ENCODE results near the gene SMARCD3. TPM values are rescaled to one million over a fixed set of nuclear protein-coding genes. Genes with fewer than 3 reads are reported as not detected.

The SMARCD3 gene
- total RNA-seq, 1 experiment from 2014 or later: 4.6 TPM

- POLR2A ChIA-PET (ENCODE audit: unreplicated experiment): interaction anchor here (0.6 kb wide), 1 partner anchor 376 kb away, joined by 3 read pairs; no protein-coding TSS in a partner anchor
- no peaks in the 10 kb centered on the region for H3K9me3 ChIP-seq (ENCODE audit: insufficient read depth, low read depth)
- H3F3A ChIP-seq (ENCODE audit: insufficient read depth, low read depth): no peaks in the 10 kb centered on the region
- BruUV-seq (replicated peaks): no TSS peak
- no peak overlapping the region for H3K27ac ChIP-seq
- no peaks in the 10 kb centered on the region for H3K36me3 ChIP-seq (ENCODE audit: low read depth)
- no peak overlapping the region for H2AFZ ChIP-seq
- CTCF ChIA-PET: no interaction called here
- no peaks in the 10 kb centered on the region for H3K9me2 ChIP-seq (ENCODE audit: insufficient read depth)
- H3K4me3 ChIP-seq: no peak overlapping the region
- no peaks in the 10 kb centered on the region for H3K79me2 ChIP-seq (ENCODE audit: low read depth)
- no peak for DNase-seq
- H3K4me1 ChIP-seq (replicated peaks; ENCODE audit: insufficient read depth): 0 out of 2 replicates have a peak, but pooled peaks cover 4% of the 10 kb centered on the region
- no peaks in the 10 kb centered on the region for H4K20me1 ChIP-seq (ENCODE audit: insufficient read depth)
- intact Hi-C loops (cut with micrococcal nuclease; ENCODE audit: unreplicated experiment): no loop called here
- TF ChIP-seq EZH2 (IDR thresholded peaks at IDR 0.05; ENCODE audit: low read depth): no peak
- H3K4me2 ChIP-seq: peak overlapping the region; percentile 14
- peaks cover 61% of the 10 kb centered on the region for H3K27me3 ChIP-seq (ENCODE audit: insufficient read depth, low read depth)
Observed at GRCh38 chr7:151275813-151276577, 27.5 kb upstream of the SMARCD3 start.

- Histone ChIP-seq H3K79me2 (ENCODE audit: low read depth) (no peaks in the 10 kb centered on the region), H3K9me3 (ENCODE audit: insufficient read depth, low read depth) (no peaks in the 10 kb centered on the region), H3F3A (ENCODE audit: insufficient read depth, low read depth) (no peaks in the 10 kb centered on the region), H3K36me3 (ENCODE audit: low read depth) (no peaks in the 10 kb centered on the region), H3K27me3 (ENCODE audit: insufficient read depth, low read depth) (peaks cover 54% of the 10 kb centered on the region), H2AFZ (no peak overlapping the region), H4K20me1 (ENCODE audit: insufficient read depth) (no peaks in the 10 kb centered on the region), H3K4me2 (no peak overlapping the region), H3K4me1 (replicated peaks; ENCODE audit: insufficient read depth) (0 out of 2 replicates have a peak, but pooled peaks cover 4% of the 10 kb centered on the region), H3K27ac (no peak overlapping the region), H3K9me2 (ENCODE audit: insufficient read depth) (no peaks in the 10 kb centered on the region), H3K4me3 (no peak overlapping the region)
- ChIA-PET POLR2A (ENCODE audit: unreplicated experiment) (interaction anchor here (0.6 kb wide), 1 partner anchor 376 kb away, joined by 3 read pairs; no protein-coding TSS in a partner anchor), CTCF (no interaction called here)
- BruUV-seq (replicated peaks): no TSS peak
- DNase-seq: no peak
- intact Hi-C loops (cut with micrococcal nuclease; ENCODE audit: unreplicated experiment): no loop called here
- TF ChIP-seq, protein P1, sequence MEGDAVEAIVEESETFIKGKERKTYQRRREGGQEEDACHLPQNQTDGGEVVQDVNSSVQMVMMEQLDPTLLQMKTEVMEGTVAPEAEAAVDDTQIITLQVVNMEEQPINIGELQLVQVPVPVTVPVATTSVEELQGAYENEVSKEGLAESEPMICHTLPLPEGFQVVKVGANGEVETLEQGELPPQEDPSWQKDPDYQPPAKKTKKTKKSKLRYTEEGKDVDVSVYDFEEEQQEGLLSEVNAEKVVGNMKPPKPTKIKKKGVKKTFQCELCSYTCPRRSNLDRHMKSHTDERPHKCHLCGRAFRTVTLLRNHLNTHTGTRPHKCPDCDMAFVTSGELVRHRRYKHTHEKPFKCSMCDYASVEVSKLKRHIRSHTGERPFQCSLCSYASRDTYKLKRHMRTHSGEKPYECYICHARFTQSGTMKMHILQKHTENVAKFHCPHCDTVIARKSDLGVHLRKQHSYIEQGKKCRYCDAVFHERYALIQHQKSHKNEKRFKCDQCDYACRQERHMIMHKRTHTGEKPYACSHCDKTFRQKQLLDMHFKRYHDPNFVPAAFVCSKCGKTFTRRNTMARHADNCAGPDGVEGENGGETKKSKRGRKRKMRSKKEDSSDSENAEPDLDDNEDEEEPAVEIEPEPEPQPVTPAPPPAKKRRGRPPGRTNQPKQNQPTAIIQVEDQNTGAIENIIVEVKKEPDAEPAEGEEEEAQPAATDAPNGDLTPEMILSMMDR (conservative IDR thresholded peaks at IDR 0.05): no peak
- no peak for TF ChIP-seq EZH2 (IDR thresholded peaks at IDR 0.05; ENCODE audit: low read depth)
Observed at GRCh38 chr7:151274936-151275812, 26.7 kb upstream of the SMARCD3 start.

DNA sequence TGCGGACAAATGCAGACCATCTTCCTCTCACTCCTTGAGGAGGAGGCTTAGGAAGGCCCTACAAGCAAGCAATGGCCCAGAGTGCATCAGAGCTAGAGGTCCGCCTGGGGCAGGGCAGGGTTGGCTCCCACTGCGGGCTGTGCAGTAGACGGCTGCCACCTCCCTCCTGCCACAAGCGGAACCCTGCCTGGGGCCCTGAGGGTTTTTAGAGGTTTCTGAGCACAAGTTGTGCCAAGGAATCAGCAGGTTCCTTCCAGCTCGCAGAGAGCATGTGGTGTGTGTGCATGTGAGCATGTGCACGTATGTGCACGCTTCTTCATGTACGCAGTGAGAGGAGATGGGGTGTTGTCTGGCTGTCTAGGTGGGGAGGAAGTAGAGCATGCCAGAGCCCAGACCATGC lies 25.9 kb upstream of the SMARCD3 start:
- Histone ChIP-seq H3K4me2 (no peak overlapping the region), H3K27me3 (ENCODE audit: insufficient read depth, low read depth) (peaks cover 46% of the 10 kb centered on the region), H3K4me3 (no peak overlapping the region), H3K9me2 (ENCODE audit: insufficient read depth) (no peaks in the 10 kb centered on the region), H3K9me3 (ENCODE audit: insufficient read depth, low read depth) (no peaks in the 10 kb centered on the region), H3K36me3 (ENCODE audit: low read depth) (no peaks in the 10 kb centered on the region), H3K4me1 (replicated peaks; ENCODE audit: insufficient read depth) (0 out of 2 replicates have a peak, but pooled peaks cover 4% of the 10 kb centered on the region), H2AFZ (no peak overlapping the region), H4K20me1 (ENCODE audit: insufficient read depth) (no peaks in the 10 kb centered on the region), H3K79me2 (ENCODE audit: low read depth) (no peaks in the 10 kb centered on the region), H3F3A (ENCODE audit: insufficient read depth, low read depth) (no peaks in the 10 kb centered on the region), H3K27ac (no peak overlapping the region)
- CTCF ChIA-PET: no interaction called here
- no TSS peak for BruUV-seq (replicated peaks)
- intact Hi-C loops (cut with micrococcal nuclease; ENCODE audit: unreplicated experiment): no loop called here
- no peak for DNase-seq
- POLR2A ChIA-PET (ENCODE audit: unreplicated experiment): no interaction called here
- TF ChIP-seq, protein P1 (conservative IDR thresholded peaks at IDR 0.05): no peak
- TF ChIP-seq EZH2 (IDR thresholded peaks at IDR 0.05; ENCODE audit: low read depth): no peak
